HG02885 (cell line): ENCODE results near the gene KLK4.

Source experiments
- ATAC-seq: cut with Tn5 transposase; IDR thresholded peaks from one replicate; pipeline ENCODE4 v1.9.1; 2021; ENCODE audit warnings: mild to moderate bottlenecking; ENCODE audit not compliant: unreplicated experiment, poor library complexity

KLK4 gene, protein sequence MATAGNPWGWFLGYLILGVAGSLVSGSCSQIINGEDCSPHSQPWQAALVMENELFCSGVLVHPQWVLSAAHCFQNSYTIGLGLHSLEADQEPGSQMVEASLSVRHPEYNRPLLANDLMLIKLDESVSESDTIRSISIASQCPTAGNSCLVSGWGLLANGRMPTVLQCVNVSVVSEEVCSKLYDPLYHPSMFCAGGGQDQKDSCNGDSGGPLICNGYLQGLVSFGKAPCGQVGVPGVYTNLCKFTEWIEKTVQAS

DNA sequence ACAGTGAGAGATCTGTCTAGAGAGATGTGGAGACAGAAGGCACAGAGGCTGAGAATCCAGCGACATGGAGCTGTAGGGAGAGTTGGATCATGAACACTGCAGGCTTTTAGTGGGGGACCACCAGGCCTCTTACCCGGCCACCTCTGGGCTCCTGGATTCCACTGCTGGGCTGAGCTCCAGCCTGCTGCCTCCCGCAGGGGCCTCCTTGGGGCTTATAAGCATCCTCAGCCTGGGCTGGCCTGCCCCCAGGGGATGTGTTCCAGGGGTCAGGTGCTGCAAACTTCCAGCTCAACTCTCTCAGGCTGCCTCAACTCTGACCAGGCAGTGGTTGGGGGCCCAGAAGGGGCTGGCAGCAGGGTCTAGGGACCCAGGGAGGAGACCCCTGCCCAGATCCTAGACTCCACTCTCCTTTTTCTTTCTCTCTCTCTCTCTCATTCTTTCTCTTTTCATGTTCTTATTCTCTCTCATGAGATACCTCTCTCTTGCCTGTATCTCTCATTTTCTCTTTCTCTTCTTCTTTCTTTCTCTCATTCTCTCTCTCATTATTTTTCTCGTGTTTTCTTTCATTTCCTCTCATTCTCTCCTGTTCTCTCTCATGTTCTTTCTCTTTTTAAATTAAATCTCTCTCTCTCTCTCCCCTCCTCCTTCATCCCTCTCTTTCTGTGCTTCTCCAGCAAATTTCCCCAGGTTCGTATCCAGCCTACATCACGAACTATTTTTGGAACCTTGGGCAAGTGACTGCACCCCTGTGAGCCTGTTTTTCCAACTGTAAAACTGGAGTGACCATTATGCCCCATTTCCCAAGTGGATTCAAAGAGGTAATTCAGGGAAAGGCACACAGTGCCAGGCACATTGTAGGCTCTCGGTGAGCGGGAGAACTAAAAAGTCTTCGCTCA lies at the start of gene KLK4:
Gene KLK4, minus strand, starts transcription at position 190 of the 896 bp plus-strand sequence. CDS start 657 bp downstream, outside the sequence.
- no peak for ATAC-seq

DNA sequence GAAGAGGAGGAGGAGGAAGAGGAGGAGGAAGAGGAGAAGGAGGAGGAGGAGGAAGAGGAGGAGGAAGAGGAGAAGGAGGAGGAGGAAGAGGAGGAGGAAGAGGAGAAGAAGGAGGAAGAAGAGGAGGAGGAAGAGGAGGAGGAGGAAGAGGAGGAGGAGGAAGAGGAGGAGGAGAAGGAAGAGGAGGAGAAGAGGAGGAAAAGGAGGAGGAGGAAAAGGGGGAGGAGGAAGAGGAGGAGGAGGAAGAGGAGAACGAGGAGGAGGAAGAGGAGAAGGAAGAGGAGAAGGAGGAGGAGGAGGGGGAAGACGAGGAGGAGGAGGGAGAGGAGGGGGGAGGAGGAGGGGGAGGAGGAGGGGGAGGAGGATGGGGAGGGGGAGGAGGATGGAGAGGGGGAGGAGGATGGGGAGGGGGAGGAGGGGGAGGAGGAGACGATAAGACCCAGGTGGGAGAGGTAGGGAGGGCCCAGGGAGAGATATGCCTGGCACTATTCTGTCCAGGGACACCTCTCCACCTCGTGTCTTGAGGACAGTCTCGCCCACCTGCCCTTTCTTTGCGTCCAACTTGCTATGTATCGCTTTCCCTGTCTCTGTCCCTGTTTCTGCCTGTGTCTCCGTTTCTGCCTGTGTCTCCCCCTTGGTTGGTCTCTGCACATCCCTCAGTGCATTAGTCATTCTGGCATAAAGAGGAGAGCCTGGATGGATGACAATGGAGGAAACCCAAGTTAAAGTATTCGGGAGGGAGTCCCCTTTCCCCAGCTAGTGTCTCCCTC lies 48.7 kb upstream of the KLK4 start:
- no peak for ATAC-seq

GRCh38 chr19:50957587-50957986 lies 46.4 kb upstream of the KLK4 start:
- ATAC-seq = no peak

DNA sequence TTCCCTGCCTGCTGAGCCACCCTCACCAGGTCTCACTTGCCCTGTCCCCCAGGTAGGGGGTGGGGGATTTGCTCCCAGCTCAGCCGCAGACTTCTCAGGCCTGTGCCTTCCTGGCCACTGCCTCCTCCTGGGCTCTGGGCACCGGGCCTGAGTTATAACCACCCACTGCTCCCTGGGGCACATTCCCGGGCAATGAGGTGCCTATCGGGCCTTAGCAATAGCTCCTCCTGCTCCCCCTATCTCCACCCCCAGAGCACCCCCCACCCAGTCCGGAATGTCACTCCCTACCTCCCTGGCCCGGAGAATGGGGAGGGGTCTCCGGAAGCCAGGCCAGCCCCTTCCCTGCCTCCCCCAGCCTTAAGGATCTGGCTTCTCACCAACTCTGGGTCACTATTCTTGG lies 41.7 kb upstream of the KLK4 start, which contains the start of gene KLK5:
Gene KLK5, minus strand, starts transcription at position 129 of the 400 bp plus-strand sequence. CDS start 381 bp downstream, outside the sequence.
- no peak for ATAC-seq

DNA sequence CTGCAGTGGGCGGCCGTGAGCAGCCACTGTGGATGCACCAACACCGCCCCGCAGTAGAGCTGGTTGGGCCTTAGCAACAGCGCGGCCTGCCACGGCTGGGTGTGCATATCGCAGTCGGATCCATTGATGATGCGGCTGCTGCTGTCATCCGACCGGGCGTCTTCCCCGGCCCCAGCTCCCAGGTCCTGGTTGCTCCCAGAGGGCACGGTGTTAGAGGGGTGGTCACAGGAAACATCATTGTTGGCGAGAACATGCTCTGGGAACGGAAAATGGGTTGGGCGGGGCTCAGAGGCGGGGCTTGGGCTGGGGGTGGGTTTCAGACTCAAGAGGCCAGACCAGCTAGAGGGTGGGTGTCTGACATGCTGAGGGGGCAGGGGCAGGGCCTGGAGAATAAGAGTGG lies 38.7 kb upstream of the KLK4 start:
- no peak for ATAC-seq

- no peak for ATAC-seq
These were observed 35.9 kb upstream of the KLK4 start for GRCh38 chr19:50947123-50947522.

DNA sequence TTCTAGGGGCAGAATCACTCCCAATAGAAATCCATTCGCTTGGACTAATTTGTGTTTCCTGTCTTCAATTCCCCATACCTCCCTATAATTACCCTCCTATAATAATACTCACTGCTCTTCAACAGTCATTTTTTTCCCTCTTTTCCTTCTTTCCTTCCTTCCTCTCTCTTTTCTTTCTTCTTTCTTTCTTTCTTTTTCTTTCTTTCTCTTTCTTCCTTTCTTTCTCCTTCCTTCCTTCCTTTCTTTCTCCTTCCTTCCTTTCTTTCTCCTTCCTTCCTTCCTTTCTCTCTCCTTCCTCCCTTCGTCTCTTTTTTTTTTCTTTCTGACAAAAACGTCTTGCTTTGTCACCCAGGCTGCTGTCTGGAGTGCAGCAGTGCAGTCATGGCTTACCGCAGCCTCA lies 33.6 kb upstream of the KLK4 start:
- no peak for ATAC-seq

- no peak for ATAC-seq
These were observed 32.1 kb upstream of the KLK4 start for GRCh38 chr19:50943074-50943828.

DNA sequence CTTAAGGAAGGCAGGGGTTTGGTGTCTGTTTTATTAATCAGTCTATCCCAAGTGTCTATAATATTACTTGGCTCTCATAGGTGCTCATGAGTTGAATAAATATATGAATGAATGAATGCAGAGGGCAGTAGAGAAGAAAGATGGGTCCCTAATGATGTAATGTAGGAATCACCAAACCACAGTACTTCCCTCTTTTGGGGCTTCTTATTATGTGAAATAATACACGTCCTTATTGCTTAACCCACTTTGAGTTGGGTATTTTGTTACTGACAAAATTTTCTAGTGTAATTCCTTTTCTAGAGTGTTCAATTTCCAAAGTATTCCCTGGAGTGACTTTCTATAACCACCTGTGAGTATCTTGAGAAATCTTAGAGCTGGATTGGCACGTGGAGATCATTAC lies 28.4 kb upstream of the KLK4 start:
- ATAC-seq = no peak

- no peak for ATAC-seq
These were observed 22.4 kb upstream of the KLK4 start for GRCh38 chr19:50933640-50934039.

- ATAC-seq = no peak
These were observed 21.5 kb upstream of the KLK4 start for GRCh38 chr19:50932690-50933083.

- ATAC-seq = no peak
These were observed 21.0 kb upstream of the KLK4 start for GRCh38 chr19:50932018-50932689.

DNA sequence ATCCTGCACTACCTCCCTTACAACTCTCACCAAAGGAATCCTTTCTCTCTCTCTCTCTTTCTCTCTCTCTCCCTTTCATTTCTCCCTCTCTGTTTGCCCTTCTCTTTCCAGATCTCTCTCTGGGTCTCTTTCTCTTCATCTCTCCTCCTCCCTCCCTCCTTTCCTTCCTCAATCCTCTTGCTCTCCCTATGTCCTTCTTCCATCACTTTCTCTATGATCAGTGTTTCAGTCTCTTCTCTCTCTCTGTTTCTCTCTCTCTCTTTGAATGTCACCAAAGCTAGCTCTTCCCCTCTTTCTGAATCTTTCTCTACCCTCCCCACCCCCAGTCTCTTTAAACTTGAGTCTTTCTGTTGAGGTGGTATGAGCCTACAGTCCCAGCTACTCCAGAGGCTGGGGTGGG lies 19.8 kb upstream of the KLK4 start:
- ATAC-seq = no peak

- no peak for ATAC-seq
These were observed 17.6 kb upstream of the KLK4 start for GRCh38 chr19:50928831-50929230.

GRCh38 chr19:50926144-50926543 lies 14.9 kb upstream of the KLK4 start:
- ATAC-seq = no peak

- no peak for ATAC-seq
These were observed 14.5 kb upstream of the KLK4 start for GRCh38 chr19:50925734-50926133.

DNA sequence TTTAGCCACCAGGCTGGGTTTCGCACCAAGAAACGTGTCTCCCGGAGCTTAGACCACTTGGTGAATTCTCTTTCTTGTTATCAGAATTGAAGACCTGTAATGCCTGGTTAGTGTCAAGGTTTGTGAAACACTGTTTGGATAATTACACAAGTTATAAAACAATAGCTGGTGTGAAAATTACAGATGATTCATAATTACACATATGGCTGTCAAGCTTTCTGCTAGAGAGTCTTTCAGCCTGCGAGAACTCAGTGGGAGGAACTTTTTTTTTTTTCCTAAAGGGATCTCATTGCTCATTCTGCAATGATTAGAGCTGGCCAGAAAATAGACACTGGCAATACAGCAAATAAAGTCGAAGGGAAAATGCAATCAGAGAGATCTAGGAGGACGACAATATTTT lies 13.4 kb upstream of the KLK4 start:
- no peak for ATAC-seq

GRCh38 chr19:50922317-50922853 lies 11.2 kb upstream of the KLK4 start:
- peak; percentile 50 for ATAC-seq
